CD8-positive, alpha-beta memory T cell (primary cell): Measurements from ENCODE around the gene UNKL. TPM values are rescaled to one million over a fixed set of nuclear protein-coding genes. Genes with fewer than 3 reads are reported as not detected.

Experiments
- CTCF ChIA-PET: fragments of 350-600 bp; sonication (Branson Sonifier 250); formaldehyde crosslinking; loops from one replicate; lab custom pipeline; 2021; ENCODE audit warnings: antibody characterized with exemption; lab: Charles Lee
- POLR2A ChIA-PET: fragments of 350-600 bp; sonication (Branson Sonifier 250); formaldehyde crosslinking; loops from one replicate; lab custom pipeline; 2021; ENCODE audit warnings: antibody characterized with exemption; lab: Charles Lee
- DNase-seq, 5 donors: peaks; one replicate each; pipeline versions ENCODE4 v3.0.0 to v3.0.0-alpha.2; 2020 to 2022; ENCODE audit warnings: mixed read lengths in 1 of 5
- H3K27ac ChIP-seq: one replicate; pipeline ENCODE4 v1.7.0; 2013; ENCODE audit warnings: low read depth, mild to moderate bottlenecking, low read length, moderate library complexity
- H3K27me3 ChIP-seq: 2 replicates; pipeline ENCODE4 v1.7.0; 2013; ENCODE audit warnings: low read length, mild to moderate bottlenecking; ENCODE audit not compliant: insufficient read depth, poor library complexity, severe bottlenecking
- H3K36me3 ChIP-seq: 2 replicates; pipeline ENCODE4 v1.7.0; 2013; ENCODE audit warnings: mild to moderate bottlenecking, low read length, moderate library complexity; ENCODE audit not compliant: insufficient read depth
- H3K4me1 ChIP-seq: 2 replicates; pipeline ENCODE4 v1.7.0; 2013; ENCODE audit warnings: mild to moderate bottlenecking, low read length, moderate library complexity; ENCODE audit not compliant: insufficient read depth
- H3K4me3 ChIP-seq: 2 replicates; pipeline ENCODE4 v1.7.0; 2013; ENCODE audit warnings: mild to moderate bottlenecking, low read length
- H3K9me3 ChIP-seq: 2 replicates; pipeline ENCODE4 v1.7.0; 2013; ENCODE audit warnings: mild to moderate bottlenecking, low read length
- H3K27ac Mint-ChIP-seq, 8 donors: one replicate each; pipeline ENCODE4 v1.8.0; 2020 to 2021; ENCODE audit warnings: mixed read lengths in 8 of 8, mild to moderate bottlenecking in 6 of 8, inconsistent platforms in 3 of 8, moderate library complexity in 3 of 8
- H3K27me3 Mint-ChIP-seq, 2 donors: one replicate each; pipeline ENCODE4 v1.8.0; 2020 to 2021; ENCODE audit warnings: mixed read lengths in 2 of 2, mild to moderate bottlenecking in 1 of 2, moderate library complexity in 1 of 2
- H3K36me3 Mint-ChIP-seq, 3 donors: one replicate each; pipeline ENCODE4 v1.8.0; 2020 to 2021; ENCODE audit warnings: mixed read lengths in 3 of 3, inconsistent platforms in 1 of 3, mild to moderate bottlenecking in 1 of 3
- H3K4me1 Mint-ChIP-seq, 3 donors: one replicate each; pipeline ENCODE4 v1.8.0; 2020 to 2021; ENCODE audit warnings: mixed read lengths in 3 of 3, inconsistent platforms in 1 of 3, mild to moderate bottlenecking in 1 of 3
- H3K4me3 Mint-ChIP-seq, 7 donors: one replicate each; pipeline ENCODE4 v1.8.0; 2020 to 2021; ENCODE audit warnings: mixed read lengths in 7 of 7, mild to moderate bottlenecking in 6 of 7, moderate library complexity in 4 of 7, inconsistent platforms in 2 of 7
- H3K9me3 Mint-ChIP-seq, 5 donors: one replicate each; pipeline ENCODE4 v1.8.0; 2020 to 2022; ENCODE audit warnings: mixed read lengths in 5 of 5, mild to moderate bottlenecking in 3 of 5, moderate library complexity in 2 of 5, inconsistent platforms in 1 of 5
- polyA plus RNA-seq: library from polyadenylated mRNA; unstranded; fragments of 300-500 nt; fragmentation: Illumina TruSeq; gene quantifications from one replicate; pipeline ENCODE4 v1.2.3, GENCODE V29; 2021
- total RNA-seq, 2 experiments: library from RNA; stranded (reverse); gene quantifications; one replicate each; pipeline ENCODE4 v1.2.3, GENCODE V29; 2021

UNKL gene
- total RNA-seq = 10 to 100 TPM; 32.9 to 38.0 TPM
- 8.1 TPM for polyA plus RNA-seq

GRCh38 chr16:1414532-1415260 is at the start of gene UNKL:
TSS of gene UNKL (minus strand) at chr16:1414704. CDS start at chr16:1414691, 13 bp downstream.
- peaks cover 16 to 35% (median 20%) of the 10 kb centered on the region in 3 donors for H3K4me1 Mint-ChIP-seq
- Histone ChIP-seq H3K27ac (peak within 1 kb of the TSS; percentile 79), H3K9me3 (no peaks in the 10 kb centered on the region), H3K4me3 (peak within 1 kb of the TSS; percentile 61), H3K36me3 (peaks cover 9% of the 10 kb centered on the region), H3K4me1 (peaks cover 17% of the 10 kb centered on the region), H3K27me3 (no peaks in the 10 kb centered on the region)
- peaks cover 0 to 27% (median 2%) of the 10 kb centered on the region in 3 donors for H3K36me3 Mint-ChIP-seq
- H3K9me3 Mint-ChIP-seq = no peaks in the 10 kb centered on the region
- H3K4me3 Mint-ChIP-seq = peak within 1 kb of the TSS; percentile 82 to 93 (median 87)
- ChIA-PET POLR2A (no interaction called here), CTCF (no interaction called here)
- H3K27ac Mint-ChIP-seq = peak within 1 kb of the TSS; percentile 79 to 98 (median 86)
- peak; percentile 73 to 90 (median 79) for DNase-seq
- H3K27me3 Mint-ChIP-seq = no peaks in the 10 kb centered on the region

- peaks cover 0 to 55% (median 3%) of the 10 kb centered on the region in 3 donors for H3K36me3 Mint-ChIP-seq
- H3K4me3 Mint-ChIP-seq = no peak overlapping the region
- POLR2A ChIA-PET = no interaction called here
- peaks cover 0 to 4% (median 0%) of the 10 kb centered on the region in 3 donors for H3K4me1 Mint-ChIP-seq
- no peaks in the 10 kb centered on the region for H3K36me3 ChIP-seq
- no peak overlapping the region for H3K27ac ChIP-seq
- no peaks in the 10 kb centered on the region for H3K9me3 ChIP-seq
- no peak overlapping the region for H3K27ac Mint-ChIP-seq
- H3K27me3 Mint-ChIP-seq = no peaks in the 10 kb centered on the region
- DNase-seq = no peak
- no peaks in the 10 kb centered on the region for H3K4me1 ChIP-seq
- H3K9me3 Mint-ChIP-seq = no peaks in the 10 kb centered on the region
- H3K27me3 ChIP-seq = no peaks in the 10 kb centered on the region
- CTCF ChIA-PET = no interaction called here
- H3K4me3 ChIP-seq = no peak overlapping the region
Observed at GRCh38 chr16:1461146-1461545, 46.6 kb upstream of the UNKL start.

- H3K27me3 ChIP-seq = no peaks in the 10 kb centered on the region
- peaks cover 0 to 59% (median 3%) of the 10 kb centered on the region in 3 donors for H3K36me3 Mint-ChIP-seq
- no peaks in the 10 kb centered on the region for H3K27me3 Mint-ChIP-seq
- ChIA-PET POLR2A (no interaction called here), CTCF (no interaction called here)
- H3K27ac Mint-ChIP-seq = no peak overlapping the region
- no peak overlapping the region for H3K27ac ChIP-seq
- DNase-seq = no peak
- no peaks in the 10 kb centered on the region for H3K9me3 ChIP-seq
- H3K4me1 ChIP-seq = no peaks in the 10 kb centered on the region
- H3K36me3 ChIP-seq = no peaks in the 10 kb centered on the region
- no peak overlapping the region for H3K4me3 Mint-ChIP-seq
- H3K4me3 ChIP-seq = no peak overlapping the region
- no peaks in the 10 kb centered on the region for H3K9me3 Mint-ChIP-seq
- H3K4me1 Mint-ChIP-seq = peaks cover 0 to 4% (median 0%) of the 10 kb centered on the region in 3 donors
Observed at GRCh38 chr16:1460602-1461138, 46.2 kb upstream of the UNKL start.

GRCh38 chr16:1459967-1460366 is 45.5 kb upstream of the UNKL start:
- no peak overlapping the region for H3K27ac Mint-ChIP-seq
- Histone ChIP-seq H3K27ac (no peak overlapping the region), H3K4me1 (no peaks in the 10 kb centered on the region), H3K36me3 (no peaks in the 10 kb centered on the region), H3K27me3 (no peaks in the 10 kb centered on the region), H3K4me3 (no peak overlapping the region), H3K9me3 (no peaks in the 10 kb centered on the region)
- ChIA-PET POLR2A (no interaction called here), CTCF (no interaction called here)
- H3K4me3 Mint-ChIP-seq = no peak overlapping the region
- H3K9me3 Mint-ChIP-seq = no peaks in the 10 kb centered on the region
- H3K27me3 Mint-ChIP-seq = no peaks in the 10 kb centered on the region
- H3K4me1 Mint-ChIP-seq = peaks cover 0 to 4% (median 0%) of the 10 kb centered on the region in 3 donors
- H3K36me3 Mint-ChIP-seq = peaks cover 0 to 63% (median 3%) of the 10 kb centered on the region in 3 donors
- DNase-seq = no peak

GRCh38 chr16:1458977-1459341 is 44.5 kb upstream of the UNKL start:
- Mint-ChIP-seq H3K36me3 (peaks cover 0 to 62% (median 3%) of the 10 kb centered on the region in 3 donors), H3K27ac (peak overlapping the region in 1 of 8 donors; percentile 76), H3K4me1 (peaks cover 0 to 8% (median 2%) of the 10 kb centered on the region in 3 donors), H3K9me3 (no peaks in the 10 kb centered on the region), H3K4me3 (no peak overlapping the region), H3K27me3 (no peaks in the 10 kb centered on the region)
- no peaks in the 10 kb centered on the region for H3K27me3 ChIP-seq
- no peaks in the 10 kb centered on the region for H3K9me3 ChIP-seq
- peak in 1 of 5 donors; percentile 39 for DNase-seq
- H3K4me3 ChIP-seq = no peak overlapping the region
- H3K27ac ChIP-seq = no peak overlapping the region
- CTCF ChIA-PET = no interaction called here
- no peaks in the 10 kb centered on the region for H3K4me1 ChIP-seq
- no peaks in the 10 kb centered on the region for H3K36me3 ChIP-seq
- POLR2A ChIA-PET = interaction anchor here (0.6 kb wide), 1 partner anchor 26 kb away, joined by 4 read pairs; no protein-coding TSS in a partner anchor

- no peaks in the 10 kb centered on the region for H3K9me3 ChIP-seq
- DNase-seq = no peak
- no peaks in the 10 kb centered on the region for H3K27me3 ChIP-seq
- H3K4me1 ChIP-seq = no peaks in the 10 kb centered on the region
- ChIA-PET CTCF (no interaction called here), POLR2A (interaction anchor here (0.6 kb wide), 1 partner anchor 27 kb away, joined by 4 read pairs; no protein-coding TSS in a partner anchor)
- no peaks in the 10 kb centered on the region for H3K36me3 ChIP-seq
- H3K4me3 ChIP-seq = no peak overlapping the region
- Mint-ChIP-seq H3K9me3 (no peaks in the 10 kb centered on the region), H3K36me3 (peaks cover 0 to 65% (median 3%) of the 10 kb centered on the region in 3 donors), H3K27ac (peak overlapping the region in 2 of 8 donors; percentile 68 to 76), H3K4me3 (no peak overlapping the region), H3K4me1 (peaks cover 0 to 12% (median 4%) of the 10 kb centered on the region in 3 donors), H3K27me3 (no peaks in the 10 kb centered on the region)
- no peak overlapping the region for H3K27ac ChIP-seq
Observed at GRCh38 chr16:1458336-1458976, 44.0 kb upstream of the UNKL start.

GRCh38 chr16:1457489-1458245 is 43.2 kb upstream of the UNKL start:
- no peaks in the 10 kb centered on the region for H3K36me3 ChIP-seq
- POLR2A ChIA-PET = no interaction called here
- DNase-seq = no peak
- CTCF ChIA-PET = no interaction called here
- H3K27ac ChIP-seq = no peak overlapping the region
- peaks cover 0 to 12% (median 5%) of the 10 kb centered on the region in 3 donors for H3K4me1 Mint-ChIP-seq
- H3K27me3 Mint-ChIP-seq = no peaks in the 10 kb centered on the region
- no peaks in the 10 kb centered on the region for H3K9me3 ChIP-seq
- peaks cover 0 to 67% (median 3%) of the 10 kb centered on the region in 3 donors for H3K36me3 Mint-ChIP-seq
- no peaks in the 10 kb centered on the region for H3K9me3 Mint-ChIP-seq
- no peaks in the 10 kb centered on the region for H3K4me1 ChIP-seq
- H3K27ac Mint-ChIP-seq = no peak overlapping the region
- H3K4me3 Mint-ChIP-seq = no peak overlapping the region
- H3K4me3 ChIP-seq = no peak overlapping the region
- no peaks in the 10 kb centered on the region for H3K27me3 ChIP-seq
